Measurements from ENCODE around the gene KCNC4.

Gene KCNC4

GRCh38 chr1:110218137-110218536, 8.0 kb downstream of the KCNC4 start:
- TF ChIP-seq HDGF (IDR thresholded peaks at IDR 0.05; ENCODE audit: borderline replicate concordance) (no peak), TARDBP (IDR thresholded peaks at IDR 0.05) (no peak), BHLHE40 (IDR thresholded peaks at IDR 0.05; ENCODE audit: borderline replicate concordance) (no peak), ARNT (IDR thresholded peaks at IDR 0.05) (no peak), ZNF384 (IDR thresholded peaks at IDR 0.05) (no peak), FOXM1 (IDR thresholded peaks at IDR 0.05; ENCODE audit: borderline replicate concordance) (no peak), NFRKB (IDR thresholded peaks at IDR 0.05) (no peak), FOXA1 (IDR thresholded peaks at IDR 0.05) (no peak), ELF4 (IDR thresholded peaks at IDR 0.05) (no peak), SUZ12 (IDR thresholded peaks at IDR 0.05) (no peak), FOXK2 (IDR thresholded peaks at IDR 0.05) (no peak), CTBP1 (IDR thresholded peaks at IDR 0.05; ENCODE audit: borderline replicate concordance) (no peak), SP1 (IDR thresholded peaks at IDR 0.05) (no peak), PKNOX1 (IDR thresholded peaks at IDR 0.05) (no peak), LEF1 (IDR thresholded peaks at IDR 0.05; ENCODE audit: borderline replicate concordance) (no peak), L3MBTL2 (conservative IDR thresholded peaks at IDR 0.05) (no peak)
- ChIA-PET POLR2A (no interaction called here), CTCF (no interaction called here)
- no peak for DNase-seq (ENCODE audit: extremely low spot score)

GRCh38 chr1:110218739-110219138, 8.6 kb downstream of the KCNC4 start:
- DNase-seq (ENCODE audit: extremely low spot score) = no peak
- TF ChIP-seq FOXA1 (IDR thresholded peaks at IDR 0.05) (no peak), CTBP1 (IDR thresholded peaks at IDR 0.05; ENCODE audit: borderline replicate concordance) (no peak), FOXM1 (IDR thresholded peaks at IDR 0.05; ENCODE audit: borderline replicate concordance) (no peak), ELF4 (IDR thresholded peaks at IDR 0.05) (no peak), PKNOX1 (IDR thresholded peaks at IDR 0.05) (no peak), HDGF (IDR thresholded peaks at IDR 0.05; ENCODE audit: borderline replicate concordance) (no peak), L3MBTL2 (conservative IDR thresholded peaks at IDR 0.05) (no peak), SUZ12 (IDR thresholded peaks at IDR 0.05) (no peak), ARNT (IDR thresholded peaks at IDR 0.05) (no peak), SP1 (IDR thresholded peaks at IDR 0.05) (no peak), NFRKB (IDR thresholded peaks at IDR 0.05) (no peak), FOXK2 (IDR thresholded peaks at IDR 0.05) (no peak), BHLHE40 (IDR thresholded peaks at IDR 0.05; ENCODE audit: borderline replicate concordance) (no peak), ZNF384 (IDR thresholded peaks at IDR 0.05) (no peak)
- CTCF ChIA-PET = interaction anchor here (0.8 kb wide), 1 partner anchor 11 kb away, joined by 4 read pairs; no protein-coding TSS in a partner anchor
- POLR2A ChIA-PET = no interaction called here

GRCh38 chr1:110220324-110220723, 10.2 kb downstream of the KCNC4 start:
- POLR2A ChIA-PET = no interaction called here
- CTCF ChIA-PET = no interaction called here
- DNase-seq (ENCODE audit: extremely low spot score) = no peak
- TF ChIP-seq ZNF384 (IDR thresholded peaks at IDR 0.05) = no peak

- CTCF ChIA-PET = interaction anchor here (1.4 kb wide), 1 partner anchor 13 kb away, joined by 5 read pairs; no protein-coding TSS in a partner anchor
- TF ChIP-seq CTBP1 (IDR thresholded peaks at IDR 0.05; ENCODE audit: borderline replicate concordance) = no peak
- no peak for TF ChIP-seq FOXK2 (IDR thresholded peaks at IDR 0.05)
- no peak for TF ChIP-seq PKNOX1 (IDR thresholded peaks at IDR 0.05)
- no peak for TF ChIP-seq FOXM1 (IDR thresholded peaks at IDR 0.05; ENCODE audit: borderline replicate concordance)
- no peak for TF ChIP-seq FOXA1 (IDR thresholded peaks at IDR 0.05)
- POLR2A ChIA-PET = no interaction called here
- no peak for DNase-seq (ENCODE audit: extremely low spot score)
Observed at GRCh38 chr1:110221119-110221518, 11.0 kb downstream of the KCNC4 start.

- no peak for DNase-seq (ENCODE audit: extremely low spot score)
- TF ChIP-seq FOXA1 (IDR thresholded peaks at IDR 0.05) (no peak), CTBP1 (IDR thresholded peaks at IDR 0.05; ENCODE audit: borderline replicate concordance) (no peak), SP1 (IDR thresholded peaks at IDR 0.05) (no peak), FOXK2 (IDR thresholded peaks at IDR 0.05) (no peak), ZNF384 (IDR thresholded peaks at IDR 0.05) (no peak), TARDBP (IDR thresholded peaks at IDR 0.05) (no peak), ELF4 (IDR thresholded peaks at IDR 0.05) (no peak), L3MBTL2 (conservative IDR thresholded peaks at IDR 0.05) (no peak), BHLHE40 (IDR thresholded peaks at IDR 0.05; ENCODE audit: borderline replicate concordance) (no peak)
- CTCF ChIA-PET = no interaction called here
- POLR2A ChIA-PET = no interaction called here
Observed at GRCh38 chr1:110223127-110223526, 13.0 kb downstream of the KCNC4 start.

- ChIA-PET POLR2A (no interaction called here), CTCF (interaction anchor here (0.6 kb wide), 1 partner anchor 63 kb away, joined by 3 read pairs; no protein-coding TSS in a partner anchor)
- no peak for DNase-seq (ENCODE audit: extremely low spot score)
Observed at GRCh38 chr1:110223581-110223980, 13.5 kb downstream of the KCNC4 start.

More at GRCh38 chr1:110223581-110223980, 13.5 kb downstream of the KCNC4 start:
- TF ChIP-seq FOXA1 (IDR thresholded peaks at IDR 0.05) (no peak), FOXM1 (IDR thresholded peaks at IDR 0.05; ENCODE audit: borderline replicate concordance) (no peak), ARNT (IDR thresholded peaks at IDR 0.05) (no peak), FOXK2 (IDR thresholded peaks at IDR 0.05) (no peak), ZNF384 (IDR thresholded peaks at IDR 0.05) (no peak), SUZ12 (IDR thresholded peaks at IDR 0.05) (no peak), PKNOX1 (IDR thresholded peaks at IDR 0.05) (no peak), L3MBTL2 (conservative IDR thresholded peaks at IDR 0.05) (no peak), CTBP1 (IDR thresholded peaks at IDR 0.05; ENCODE audit: borderline replicate concordance) (no peak), LEF1 (IDR thresholded peaks at IDR 0.05; ENCODE audit: borderline replicate concordance) (no peak), TARDBP (IDR thresholded peaks at IDR 0.05) (no peak), SP1 (IDR thresholded peaks at IDR 0.05) (no peak), BHLHE40 (IDR thresholded peaks at IDR 0.05; ENCODE audit: borderline replicate concordance) (no peak), NFRKB (IDR thresholded peaks at IDR 0.05) (no peak), HDGF (IDR thresholded peaks at IDR 0.05; ENCODE audit: borderline replicate concordance) (no peak), ELF4 (IDR thresholded peaks at IDR 0.05) (no peak)
